GM21619 (cell line): Measurements from ENCODE around the gene SUV39H2.
"Not testable (repeated sequence)": the region's sequence is repeated elsewhere in the genome, so short reads cannot be mapped to it uniquely, and the experiment has no call there.

Experiments
- ATAC-seq: cut with Tn5 transposase; IDR thresholded peaks from one replicate; pipeline ENCODE4 v1.9.1; 2021; ENCODE audit not compliant: unreplicated experiment

The SUV39H2 gene

DNA sequence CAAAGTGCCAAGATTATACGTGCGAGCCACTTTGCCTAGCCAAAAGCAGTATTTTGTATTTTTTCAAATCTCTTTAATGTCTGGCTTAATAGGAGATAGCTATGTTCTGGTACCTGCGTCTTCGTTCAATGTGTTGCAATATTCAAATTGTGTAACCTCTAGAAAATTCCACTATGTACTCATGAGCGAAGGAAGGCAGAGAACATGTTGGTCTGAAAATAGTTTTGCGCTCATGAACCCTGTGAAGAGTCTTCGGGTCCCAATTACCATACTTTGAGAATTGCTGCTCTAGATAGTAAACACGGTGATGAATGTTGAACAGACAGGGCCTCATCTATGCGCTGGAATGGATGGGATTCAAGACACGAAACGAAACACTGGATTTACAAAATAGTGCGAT is 2.7 kb upstream of the SUV39H2 start:
- no peak for ATAC-seq

DNA sequence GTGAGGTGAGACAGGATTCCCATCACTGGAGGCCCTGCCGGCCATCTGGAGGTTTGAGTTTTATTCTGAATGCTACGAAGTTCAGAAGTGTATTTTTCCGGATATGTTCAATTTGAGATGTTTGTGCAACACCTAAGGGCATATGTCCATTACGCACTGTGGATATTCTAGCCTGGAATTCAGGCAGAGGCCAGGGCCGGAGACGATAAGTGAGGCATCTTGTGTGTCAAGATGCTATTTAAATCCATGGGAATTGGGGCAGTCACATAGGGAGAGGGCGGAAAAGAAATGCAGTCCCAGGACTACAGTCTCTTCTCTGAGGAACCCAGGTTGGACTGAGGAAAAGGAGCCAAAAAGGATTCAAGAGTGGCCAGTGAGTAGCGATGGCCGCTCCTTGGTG is 1.9 kb upstream of the SUV39H2 start:
- ATAC-seq: no peak

DNA sequence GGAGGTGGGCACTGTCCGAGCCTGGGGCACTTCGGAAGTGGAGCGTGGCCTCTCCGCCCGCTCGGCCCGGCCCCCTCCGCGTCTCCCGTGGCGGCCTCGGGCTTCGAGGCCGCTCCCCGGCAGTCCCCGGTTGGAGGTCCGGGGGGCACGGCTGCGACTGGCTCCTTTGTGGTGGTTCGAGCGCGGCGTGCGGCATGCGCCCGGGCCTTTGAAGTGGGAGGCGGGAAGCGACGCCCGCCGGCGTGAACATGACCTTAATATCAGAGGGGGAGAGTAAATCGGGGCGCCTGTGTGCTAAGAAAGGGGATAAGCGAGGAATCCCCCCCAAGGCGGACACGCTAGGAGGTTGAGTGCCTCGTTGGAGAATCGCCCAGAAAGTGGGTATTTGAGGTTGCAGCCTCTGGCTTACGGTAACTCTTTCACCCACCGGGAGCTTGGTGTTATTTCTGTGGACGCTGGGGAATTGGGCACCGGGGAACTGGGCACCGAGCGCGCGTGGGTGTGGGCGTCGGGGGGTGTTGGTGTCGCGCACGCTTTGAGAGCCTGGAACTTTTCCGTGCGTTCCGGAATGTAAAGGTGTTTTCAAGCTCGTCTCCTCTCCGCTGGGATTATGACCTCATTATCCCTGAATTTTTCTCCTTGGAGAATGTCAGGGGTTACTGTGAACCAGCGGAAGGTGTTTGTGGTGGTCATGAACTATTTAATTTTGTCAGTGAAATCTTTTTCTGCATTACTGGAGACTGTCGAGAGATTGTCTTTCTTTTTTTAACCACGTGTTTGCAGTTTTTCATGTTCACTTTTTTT is 660 bp downstream of the SUV39H2 start:
- ATAC-seq: peak; percentile 24

DNA sequence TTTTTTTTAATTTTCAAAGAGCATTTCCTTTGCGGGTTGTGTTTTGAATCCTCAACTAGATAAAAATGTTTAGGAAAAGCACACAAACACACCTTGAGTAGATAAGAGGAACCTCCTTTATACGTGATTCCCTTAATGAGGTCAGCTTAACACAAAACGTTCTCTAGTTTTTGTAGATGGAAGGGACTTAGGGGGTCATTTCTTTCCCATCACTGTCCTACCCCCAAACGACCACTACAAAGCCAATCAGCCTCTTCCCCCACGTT is 1.2 kb downstream of the SUV39H2 start:
- ATAC-seq: no peak

DNA sequence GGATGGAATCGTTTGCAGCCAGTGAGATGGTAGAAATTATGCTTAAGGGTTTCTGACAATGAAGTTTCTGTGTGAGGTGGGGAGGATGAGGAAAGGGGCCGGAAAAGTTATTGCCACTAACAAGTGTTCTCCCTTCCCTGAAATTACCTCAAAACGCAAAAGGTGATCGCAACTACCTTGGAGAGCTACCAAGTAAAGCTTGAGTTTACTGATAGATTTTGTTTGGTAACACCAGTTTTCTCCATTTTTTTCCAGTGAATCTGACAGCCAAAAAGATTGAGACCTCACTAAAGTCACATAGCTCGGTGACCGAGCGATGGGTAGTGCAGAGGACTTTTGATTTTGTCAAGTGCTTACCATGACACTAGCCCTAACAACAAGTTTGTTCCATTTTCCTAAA is 1.6 kb downstream of the SUV39H2 start:
- no peak for ATAC-seq

DNA sequence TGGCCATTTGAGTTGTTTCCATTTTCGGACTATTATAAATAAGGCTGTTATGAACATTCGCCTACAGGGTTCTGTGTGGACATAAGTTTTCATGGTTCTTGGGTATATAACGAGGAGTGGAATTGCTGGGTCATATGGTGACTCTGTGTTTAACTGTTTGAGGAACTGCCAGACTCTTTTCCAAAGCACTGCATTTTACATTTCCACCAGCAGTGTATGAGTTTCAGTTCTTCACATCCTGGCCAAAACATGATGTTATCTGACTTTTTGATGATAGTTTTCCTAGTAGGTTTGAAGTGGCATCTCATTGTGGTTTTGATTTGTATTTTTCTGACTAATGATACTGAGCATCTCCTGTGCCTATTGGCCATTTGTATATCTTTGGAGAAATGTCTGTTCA is 5.4 kb downstream of the SUV39H2 start:
- ATAC-seq: no peak

DNA sequence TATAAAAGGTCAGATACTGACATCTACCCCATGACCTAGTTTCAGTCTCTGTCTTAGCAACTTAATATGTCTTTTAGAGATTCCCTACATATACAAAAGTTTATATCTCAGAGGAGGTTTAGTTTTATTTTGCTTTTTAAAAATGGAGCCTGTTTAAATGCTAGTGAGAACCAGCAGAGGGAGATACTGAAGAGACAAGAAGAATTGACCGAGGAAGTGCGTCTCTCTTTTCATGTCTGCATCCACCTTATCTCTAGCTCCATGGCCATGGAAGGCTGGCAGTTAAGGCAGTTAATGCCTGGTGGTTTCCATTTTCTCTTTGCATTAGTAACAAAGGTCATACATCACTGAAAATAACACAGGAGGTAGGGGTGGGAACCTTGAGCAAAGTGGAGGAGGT is 10.7 kb downstream of the SUV39H2 start:
- ATAC-seq: no peak

DNA sequence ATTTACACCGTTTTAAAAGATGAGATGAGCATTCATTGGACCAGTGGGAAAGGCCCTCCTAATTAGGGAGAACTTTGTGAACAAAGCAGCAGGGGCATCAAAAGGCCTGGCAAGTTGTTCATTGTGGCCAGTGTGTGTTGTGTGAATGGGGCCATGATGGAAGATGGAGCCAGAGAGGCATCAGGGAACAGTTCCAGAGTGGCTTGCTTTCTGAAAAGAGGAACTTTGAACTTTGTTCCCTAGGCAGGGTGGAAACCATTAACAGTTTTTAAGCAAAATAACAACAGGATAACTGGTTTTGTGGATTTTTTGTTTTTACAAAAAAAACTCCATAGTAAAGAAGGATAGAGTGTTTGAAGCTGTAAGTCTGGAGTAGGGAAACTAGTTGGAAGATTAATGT is 12.5 kb downstream of the SUV39H2 start:
- no peak for ATAC-seq

DNA sequence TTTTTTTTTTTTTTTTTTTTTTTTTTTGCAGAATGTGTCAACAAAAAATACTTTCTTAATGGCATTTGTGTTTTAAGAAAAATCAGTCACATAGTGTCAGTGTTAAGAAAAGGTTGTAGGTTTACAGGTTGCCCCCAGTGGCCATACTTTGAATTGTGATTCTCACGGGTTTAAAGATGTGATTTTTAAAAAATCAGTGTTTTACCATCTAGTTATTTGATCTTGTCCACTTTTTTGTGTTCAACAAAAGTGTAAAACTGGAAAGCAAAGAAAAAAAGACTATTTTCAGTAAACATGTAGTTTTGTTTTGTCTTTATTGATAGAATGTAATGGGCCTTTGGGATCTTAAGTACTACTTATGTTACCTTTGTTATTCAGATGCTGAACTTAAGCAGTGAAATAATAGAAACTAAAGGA is 25.7 kb downstream of the SUV39H2 start:
- no peak for ATAC-seq

DNA sequence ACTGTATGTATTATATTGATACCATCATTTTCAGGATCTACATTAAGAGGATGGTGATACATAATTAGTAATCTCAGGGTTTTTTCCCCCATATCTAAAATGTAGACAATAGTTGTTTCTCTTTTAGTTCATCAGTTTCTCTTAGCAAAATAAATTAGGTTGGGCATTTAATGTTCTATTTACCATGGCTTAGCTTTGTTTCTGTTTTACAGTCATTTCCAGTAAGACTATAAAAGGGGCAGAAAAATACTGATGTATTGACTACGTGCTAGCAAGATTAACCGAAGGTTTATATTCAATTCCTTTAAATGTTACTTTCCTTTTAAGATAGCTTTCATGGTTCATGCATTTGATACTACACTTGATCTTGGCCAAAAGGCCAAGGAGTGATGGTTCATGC is 26.2 kb downstream of the SUV39H2 start:
- ATAC-seq: no peak

DNA sequence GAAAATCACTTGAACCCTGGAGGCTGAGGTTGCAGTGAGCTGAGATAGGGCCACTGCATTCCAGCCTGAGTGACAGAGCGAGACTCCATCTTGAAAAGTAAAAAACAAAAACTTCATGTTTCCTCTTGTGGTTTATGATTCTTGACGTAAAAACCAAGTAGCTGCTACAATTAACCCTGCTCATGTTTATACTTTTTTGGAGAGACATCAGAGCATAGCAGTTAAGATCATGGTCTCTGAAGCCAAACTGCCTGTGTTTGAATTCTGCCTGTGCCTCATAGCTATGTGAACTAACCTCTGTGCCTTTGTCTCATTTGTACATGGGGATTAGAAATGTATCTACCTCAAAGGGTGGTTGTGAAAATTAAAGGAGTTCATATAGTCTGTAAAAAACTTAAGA is 27.2 kb downstream of the SUV39H2 start:
- no peak for ATAC-seq

DNA sequence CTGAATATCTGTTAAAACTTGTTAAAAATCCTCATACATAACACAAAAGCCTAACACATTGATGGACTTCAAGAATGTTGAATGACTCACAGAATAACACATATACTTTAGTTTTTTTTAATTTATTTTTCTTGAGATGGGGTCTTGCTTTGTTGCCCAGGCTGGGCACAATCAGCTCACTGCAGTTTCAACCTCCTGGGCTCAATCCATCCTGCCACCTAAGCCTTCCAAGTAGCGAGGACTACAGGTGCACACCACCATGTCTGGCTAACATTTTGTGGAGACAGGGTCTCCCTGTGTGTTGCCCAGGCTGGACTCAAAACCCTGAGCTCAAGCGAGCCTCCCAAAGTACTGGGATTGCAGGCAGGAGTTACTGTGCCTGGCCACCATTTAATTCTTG is 28.1 kb downstream of the SUV39H2 start:
- ATAC-seq: no peak

DNA sequence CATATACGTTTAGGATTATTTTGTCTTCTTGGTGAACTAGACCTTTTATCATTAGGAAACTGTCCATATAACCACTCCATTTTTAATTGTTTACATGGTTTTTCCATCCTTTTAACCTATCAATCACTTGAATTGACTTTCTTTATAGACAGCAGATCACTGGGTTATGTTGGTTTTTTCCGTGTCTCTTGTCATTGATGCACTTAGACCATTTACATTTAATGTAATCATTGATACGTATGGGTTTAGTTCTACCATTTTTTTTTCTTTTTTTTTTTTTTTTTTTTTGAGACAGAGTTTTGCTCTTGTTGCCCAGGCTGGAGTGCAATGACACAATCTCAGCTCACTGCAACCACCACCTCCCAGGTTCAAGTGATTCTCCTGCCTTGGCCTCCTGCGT is 28.9 kb downstream of the SUV39H2 start:
- ATAC-seq: not testable (repeated sequence)

DNA sequence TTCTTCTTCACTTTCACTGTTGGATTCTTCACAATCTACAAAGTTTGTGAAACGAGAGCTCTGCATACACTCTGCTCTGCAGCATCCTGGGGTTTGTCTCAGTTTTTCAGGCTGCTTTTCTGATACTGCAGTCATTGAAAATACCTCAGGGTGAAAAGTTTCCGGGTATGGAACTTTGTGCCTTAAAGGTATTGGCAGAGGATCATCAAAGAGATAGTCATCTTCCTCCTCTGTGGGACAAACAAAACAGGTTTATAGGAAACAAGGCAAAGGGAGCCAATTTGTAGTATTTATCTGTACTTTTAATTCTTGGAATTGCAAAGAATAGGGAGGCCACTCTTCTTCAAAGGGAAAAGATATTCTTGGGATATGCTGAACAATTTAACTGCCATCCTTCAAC is 30.4 kb downstream of the SUV39H2 start:
- ATAC-seq: no peak

DNA sequence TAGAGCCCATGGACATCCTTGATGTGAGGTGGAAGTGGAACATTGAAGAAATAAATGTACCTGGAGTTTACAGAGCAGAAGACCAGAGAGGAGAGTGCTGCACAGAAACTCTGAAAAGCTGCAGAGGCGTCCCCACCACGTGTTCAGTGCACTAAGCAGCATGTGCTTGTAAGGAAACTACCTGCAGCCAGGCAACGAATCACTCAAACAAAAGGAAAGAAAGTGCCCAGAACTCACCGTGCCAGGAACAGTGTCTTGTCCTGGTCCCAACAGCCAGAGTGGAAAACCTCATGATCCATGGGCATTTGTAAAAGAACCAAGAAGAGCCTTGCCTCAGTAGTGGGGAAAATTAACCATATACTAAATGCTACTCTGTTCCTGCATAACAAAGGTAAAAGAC is 32.3 kb downstream of the SUV39H2 start:
- no peak for ATAC-seq

DNA sequence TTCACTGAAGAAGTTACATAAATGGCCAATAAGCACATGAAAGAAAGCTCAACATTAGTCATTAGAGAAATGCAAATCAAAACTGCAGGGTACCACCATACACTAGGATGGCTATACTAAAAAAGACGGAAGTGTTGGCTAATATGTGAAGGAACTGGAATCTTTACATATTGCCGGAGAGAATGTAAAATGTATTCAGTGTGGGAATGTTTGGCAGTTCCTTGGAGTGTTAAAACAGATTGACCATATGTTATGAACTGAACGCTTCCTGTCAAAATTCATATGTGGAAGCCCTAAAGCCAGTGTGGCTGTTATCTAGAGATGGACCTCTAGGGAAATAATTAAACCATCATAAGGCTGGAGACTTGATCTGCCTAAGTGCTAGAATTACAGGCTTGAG is 33.1 kb downstream of the SUV39H2 start:
- ATAC-seq: no peak

DNA sequence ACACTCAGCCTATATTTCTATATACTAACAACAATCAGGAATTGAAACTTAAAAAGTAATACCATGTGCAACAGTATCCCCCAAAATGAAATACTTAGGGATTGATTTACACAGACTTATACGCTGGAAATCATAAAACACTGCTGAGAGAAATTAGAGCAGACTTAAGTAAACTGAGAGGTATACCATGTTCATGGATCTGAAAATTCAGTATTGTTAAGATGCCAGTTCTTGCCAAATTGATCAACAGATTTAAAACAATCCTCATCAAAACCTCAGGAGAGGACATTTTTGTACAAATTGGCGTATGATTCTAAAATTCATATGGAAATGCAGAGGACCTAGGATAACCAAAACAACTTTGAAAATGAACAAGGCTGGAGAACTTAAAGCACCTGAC is 37.9 kb downstream of the SUV39H2 start:
- ATAC-seq: no peak

DNA sequence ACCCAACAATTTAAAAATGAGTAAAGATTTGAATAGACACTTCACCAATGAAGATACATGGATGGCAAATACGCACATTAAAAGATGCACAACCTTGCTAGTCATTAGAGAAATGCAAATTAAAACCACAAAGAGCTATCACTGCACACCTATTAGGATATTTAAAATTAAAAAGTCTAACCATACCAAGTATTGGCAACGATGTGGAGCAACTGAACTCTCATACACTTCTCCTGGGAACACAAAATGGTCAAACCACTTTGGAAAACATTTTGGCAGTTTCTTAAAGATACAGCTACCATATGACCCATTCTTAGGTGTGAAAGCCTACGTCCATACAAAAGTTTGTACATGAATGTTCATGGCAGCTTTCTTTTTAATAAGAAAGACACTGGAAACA is 39.2 kb downstream of the SUV39H2 start:
- ATAC-seq: no peak

DNA sequence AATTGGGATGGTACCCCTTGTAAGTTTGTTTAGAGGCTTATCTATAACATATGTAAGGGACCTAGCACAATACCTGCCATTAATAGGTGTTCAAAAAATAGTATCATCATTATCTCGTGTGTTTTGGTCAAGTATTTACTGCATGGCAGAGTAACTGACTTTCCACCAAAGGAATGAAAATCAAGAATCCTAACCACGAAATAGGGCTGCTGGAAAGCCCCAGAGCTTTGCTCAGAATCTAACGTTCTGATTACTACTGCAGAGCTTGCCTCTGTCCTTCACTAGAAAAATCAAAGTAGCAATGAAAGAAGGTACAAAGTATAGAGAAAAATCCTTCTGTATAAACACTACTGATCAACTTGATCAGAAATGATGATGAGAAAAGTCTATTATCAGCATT is 40.3 kb downstream of the SUV39H2 start:
- ATAC-seq: no peak

DNA sequence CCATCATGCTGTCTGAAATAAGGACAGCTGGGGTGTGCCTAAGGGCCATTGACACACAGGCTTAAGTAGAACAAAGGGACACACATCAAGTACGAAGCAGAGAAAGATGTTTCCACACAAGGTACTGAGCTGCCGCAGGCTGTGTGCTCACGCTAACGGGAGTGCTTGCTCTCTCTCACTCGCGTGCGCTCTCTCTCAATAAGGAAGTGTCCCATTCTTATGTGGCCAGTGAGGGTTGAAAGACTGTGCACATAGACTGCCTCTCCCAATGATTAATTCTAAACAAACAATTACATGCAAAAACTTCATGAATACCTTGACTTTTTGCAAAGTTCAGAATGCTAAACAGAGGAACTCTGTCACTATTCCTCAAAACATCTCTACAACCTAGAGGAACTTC is 45.3 kb downstream of the SUV39H2 start:
- ATAC-seq: no peak

DNA sequence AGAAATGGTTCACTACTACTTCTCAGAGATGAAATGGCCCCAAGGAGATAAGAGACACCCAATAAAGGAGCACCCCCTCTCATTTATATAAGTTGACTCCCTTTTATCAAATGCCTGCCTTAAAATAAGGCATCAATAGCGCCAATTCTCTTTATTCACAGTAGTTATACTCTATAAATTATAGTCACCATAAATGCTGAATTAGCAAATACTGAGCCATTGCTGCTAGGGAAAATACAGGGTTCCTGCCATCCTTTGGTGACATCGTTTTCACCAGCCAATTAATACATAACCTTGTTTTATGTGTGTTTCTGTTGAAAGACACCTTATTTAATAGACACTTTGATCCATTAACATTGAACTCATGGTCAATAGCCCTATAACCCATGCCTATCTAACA is 46.6 kb downstream of the SUV39H2 start:
- no peak for ATAC-seq

DNA sequence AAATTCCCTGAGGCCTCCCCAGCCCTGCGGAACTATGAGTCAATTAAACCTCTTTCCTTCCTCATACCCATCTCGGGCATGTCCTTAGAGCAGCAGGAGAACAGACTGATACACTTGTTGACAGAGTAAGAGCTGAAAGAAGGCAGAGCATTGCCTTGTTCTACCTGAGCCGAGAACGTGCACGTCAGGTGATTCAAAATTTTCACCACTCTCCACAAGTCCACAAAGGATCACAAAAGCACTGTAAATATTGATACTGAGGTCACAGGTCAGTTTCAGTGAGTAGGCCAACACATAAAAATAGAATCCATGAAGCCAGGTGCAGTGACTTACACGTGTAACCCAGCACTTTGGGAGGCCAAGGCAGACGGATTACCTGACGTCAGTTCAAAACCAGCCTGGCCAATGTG is 47.4 kb downstream of the SUV39H2 start:
- no peak for ATAC-seq

DNA sequence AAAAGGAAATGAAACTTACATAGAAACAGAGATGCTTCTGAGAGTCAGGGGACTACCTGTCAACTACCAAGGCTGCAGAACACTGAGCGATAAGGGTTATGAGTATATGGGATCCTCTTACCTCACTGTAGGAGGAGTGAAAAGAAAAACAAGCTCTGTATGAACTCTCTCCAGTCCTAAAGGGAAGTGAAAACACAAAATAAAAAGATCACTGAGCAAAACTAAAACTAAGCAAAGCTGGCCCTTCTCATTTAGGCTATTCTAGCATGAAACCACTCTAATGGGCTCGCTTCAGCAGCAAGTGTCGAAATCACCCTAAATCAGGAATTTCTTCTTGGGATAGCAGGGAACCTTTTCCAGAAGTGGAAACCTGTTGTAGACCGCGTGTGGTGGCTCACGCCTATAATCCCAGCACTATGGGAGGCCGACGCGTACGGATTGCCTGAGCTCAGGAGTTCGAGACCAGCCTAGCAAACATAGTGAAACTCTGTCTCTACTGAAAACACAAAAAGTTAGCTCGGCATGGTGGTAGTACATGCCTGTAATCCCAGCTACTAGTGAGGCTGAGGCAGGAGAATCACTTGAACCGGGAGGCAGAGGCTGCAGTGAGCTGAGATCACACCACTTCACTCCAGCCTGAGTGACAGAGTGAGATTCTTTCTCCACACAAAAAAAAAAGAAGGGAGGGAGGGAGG is 48.2 kb downstream of the SUV39H2 start:
- peak; percentile 97 for ATAC-seq
